Endothelial cell of umbilical vein (primary cell): ENCODE results near the gene CYB561A3. TPM values are rescaled to one million over a fixed set of nuclear protein-coding genes. Genes with fewer than 3 reads are reported as not detected.

ENCODE experiments used
- BruUV-seq: library from RNA; stranded (reverse); fragments of 400-500 nt; replicated peaks from 2 replicates; lab custom pipeline; 2021; lab: Mats Ljungman, UMichigan
- CTCF ChIA-PET: fragments of 300-600, 350-600 bp; sonication (Branson Sonifier 250); formaldehyde crosslinking; loops from one replicate; lab custom pipeline; 2021; ENCODE audit warnings: antibody characterized with exemption, inconsistent platforms; lab: Charles Lee
- POLR2A ChIA-PET: fragments of 300-600, 350-600 bp; sonication (Branson Sonifier 250); formaldehyde crosslinking; loops from one replicate; lab custom pipeline; 2021; ENCODE audit warnings: antibody characterized with exemption, inconsistent platforms; lab: Charles Lee
- DNase-seq: peaks from one replicate; pipeline ENCODE4 v3.0.0-alpha.2; 2011; ENCODE audit warnings: low read depth, low spot score
- FAIRE-seq: peaks from 2 replicates; lab custom pipeline; 2011; peaks lifted over from hg19 to GRCh38; lab: Jason Lieb, UNC
- H2AFZ ChIP-seq: 2 replicates; pipeline ENCODE4 v1.6.0; 2012; ENCODE audit warnings: low read depth, low read length, control low read depth, inconsistent platforms
- H3K27ac ChIP-seq: 2 replicates; pipeline ENCODE4 v1.5.1; 2011; ENCODE audit warnings: low read depth, mild to moderate bottlenecking, control low read depth, low read length, moderate library complexity; ENCODE audit not compliant: insufficient read depth
- H3K27me3 ChIP-seq, 2 experiments: 2 replicates each; pipeline versions ENCODE4 v1.6.0 to v1.6.1; 2011; ENCODE audit warnings: low read length in 2 of 2, mixed read lengths in 1 of 2; ENCODE audit not compliant: control insufficient read depth in 2 of 2, insufficient read depth in 2 of 2
- H3K36me3 ChIP-seq, 2 experiments: 2 replicates in 1 of 2; 3 replicates in 1 of 2; pipeline ENCODE4 v1.5.1; 2011; ENCODE audit warnings: low read length in 2 of 2, mild to moderate bottlenecking in 1 of 2, moderate library complexity in 1 of 2; ENCODE audit not compliant: control insufficient read depth in 2 of 2, insufficient read depth in 2 of 2; ENCODE audit errors: extremely low read depth in 1 of 2
- H3K4me1 ChIP-seq: 3 replicates; pipeline ENCODE4 v1.5.1; 2011; ENCODE audit warnings: mild to moderate bottlenecking, low read length; ENCODE audit not compliant: control insufficient read depth, insufficient read depth; ENCODE audit errors: extremely low read depth
- H3K4me2 ChIP-seq: 2 replicates; pipeline ENCODE4 v1.6.1; 2011; ENCODE audit warnings: low read length, control low read depth, mixed read lengths; ENCODE audit not compliant: insufficient read depth
- H3K4me3 ChIP-seq, 3 experiments: fragments of 200-600 bp in 1 of 3; sonication (generic), shearing (Covaris generic) in 1 of 3; replicated peaks in 1 of 3; 2 replicates each; pipeline ENCODE4 v1.5.1; 2011 to 2016; ENCODE audit warnings: control low read depth in 3 of 3, low read length in 3 of 3, mild to moderate bottlenecking in 2 of 3, inconsistent platforms in 1 of 3, low read depth in 1 of 3, moderate library complexity in 1 of 3; ENCODE audit not compliant: insufficient read depth in 1 of 3
- H3K79me2 ChIP-seq: 2 replicates; pipeline ENCODE4 v1.6.0; 2012; ENCODE audit warnings: low read length, inconsistent platforms; ENCODE audit not compliant: control insufficient read depth, insufficient read depth
- H3K9ac ChIP-seq: replicated peaks from 2 replicates; pipeline ENCODE3; 2011; ENCODE audit warnings: low read length, control low read depth; ENCODE audit not compliant: insufficient read depth; ENCODE audit errors: extremely low read depth
- H3K9me1 ChIP-seq: replicated peaks from 3 replicates; pipeline ENCODE4 v1.6.0; 2011; ENCODE audit warnings: mild to moderate bottlenecking, low read length; ENCODE audit not compliant: control insufficient read depth, insufficient read depth; ENCODE audit errors: extremely low read depth
- H3K9me3 ChIP-seq: replicated peaks from 2 replicates; pipeline ENCODE4 v1.5.1; 2012; ENCODE audit warnings: low read length, inconsistent platforms; ENCODE audit not compliant: control insufficient read depth, insufficient read depth
- H4K20me1 ChIP-seq: replicated peaks from 2 replicates; pipeline ENCODE3; 2011; ENCODE audit warnings: mild to moderate bottlenecking, low read length; ENCODE audit not compliant: control insufficient read depth, insufficient read depth; ENCODE audit errors: extremely low read depth
- CTCF ChIP-seq, 2 donors: IDR thresholded peaks; 1 replicate in 1 of 2; 2 replicates in 1 of 2; pipeline ENCODE4 v1.5.1; 2011; ENCODE audit warnings: low read length in 2 of 2, mild to moderate bottlenecking in 2 of 2, moderate library complexity in 2 of 2, control low read depth in 1 of 2, inconsistent platforms in 1 of 2, low read depth in 1 of 2; ENCODE audit not compliant: insufficient read depth in 1 of 2; ENCODE audit errors: extremely low read depth in 1 of 2
- EZH2 ChIP-seq: IDR thresholded peaks from 2 replicates; pipeline ENCODE4 v1.6.1; 2012; ENCODE audit warnings: borderline replicate concordance, low read depth, mild to moderate bottlenecking, moderate library complexity, low read length, inconsistent platforms; ENCODE audit not compliant: severe bottlenecking
- FOS ChIP-seq: IDR thresholded peaks from 2 replicates; pipeline ENCODE4 v1.6.1; 2011; ENCODE audit warnings: mild to moderate bottlenecking, low read length, moderate library complexity, borderline replicate concordance; ENCODE audit not compliant: insufficient read depth
- GATA2 ChIP-seq: IDR thresholded peaks from 2 replicates; pipeline ENCODE4 v1.7.0; 2011; ENCODE audit warnings: low read depth, mild to moderate bottlenecking, moderate library complexity, mixed read lengths, low read length; ENCODE audit not compliant: insufficient read length, insufficient read depth
- JUN ChIP-seq: IDR thresholded peaks from 2 replicates; pipeline ENCODE4 v1.6.1; 2011; ENCODE audit warnings: borderline replicate concordance, low read depth; ENCODE audit not compliant: insufficient read length, insufficient read depth
- MYC ChIP-seq: IDR thresholded peaks from one replicate; pipeline ENCODE4 v1.6.1; 2011; ENCODE audit warnings: mild to moderate bottlenecking, low read depth, low read length
- POLR2A ChIP-seq: IDR thresholded peaks from 2 replicates; pipeline ENCODE4 v1.6.1; 2012; ENCODE audit warnings: low read depth, mild to moderate bottlenecking, control low read depth, low read length
- POLR2AphosphoS5 ChIP-seq: IDR thresholded peaks from 2 replicates; pipeline ENCODE4 v1.6.1; 2012; ENCODE audit warnings: low read depth, mild to moderate bottlenecking, control low read depth, low read length, moderate library complexity; ENCODE audit not compliant: insufficient read depth
- dilution Hi-C: fragments of 300-500 bp; cut with MboI; formaldehyde crosslinking; loops from one replicate; pipeline ENCODE4 v1.15.0; 2019; ENCODE audit warnings: low sequenced_read_pairs; ENCODE audit not compliant: extremely low pct_ligation_motif_present
- intact Hi-C: fragments of 100-400 bp; cut with micrococcal nuclease; formaldehyde crosslinking; loops from one replicate; pipeline ENCODE4 v1.10.0; 2022
- polyA plus RNA-seq, 4 experiments: library from polyadenylated mRNA; depleted of rRNA in 3 of 4; stranded (reverse) in 3 of 4; unstranded in 1 of 4; fragments of >200 nt; gene quantifications; 2 replicates each; pipeline versions ENCODE4 v1.2.1 to v1.2.3, GENCODE V29; 2011 to 2012; ENCODE audit warnings: missing spikeins in 1 of 4
- total RNA-seq: library from RNA; stranded (reverse); gene quantifications from 2 replicates; pipeline ENCODE4 v1.2.3, GENCODE V29; 2021
- TF ChIP-seq, protein P1 (sequence below): IDR thresholded peaks from 2 replicates; pipeline ENCODE4 v1.6.1; 2011; ENCODE audit not compliant: insufficient read depth, insufficient read length

Gene CYB561A3
- total and polyA plus RNA-seq, 2 donors (not counting 3 experiments of a cell fraction or from before 2014, with no cell fraction given) = 41.6 to 103 TPM

DNA sequence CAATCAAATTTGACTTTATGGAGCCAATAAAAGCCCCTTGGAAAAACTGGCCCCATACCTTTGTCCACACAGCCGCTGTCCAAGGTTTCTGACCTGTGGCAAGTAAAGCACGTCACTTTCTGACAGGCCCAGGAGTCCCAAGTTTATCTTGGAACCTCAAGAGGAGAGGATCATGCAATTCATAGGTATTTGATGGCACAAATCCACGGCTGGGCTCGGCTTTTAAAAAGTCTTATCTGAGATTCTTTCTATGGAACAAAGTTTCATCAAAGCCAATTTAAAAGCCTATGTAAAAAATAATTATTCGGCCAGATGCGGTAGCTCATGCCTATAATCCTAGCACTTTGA is 14.1 kb upstream of the CYB561A3 start:
- no peaks in the 10 kb centered on the region for H3K9me1 ChIP-seq
- ChIA-PET CTCF (interaction anchor here (4.5 kb wide), 1 partner anchor 9 kb away, joined by 24 read pairs; no protein-coding TSS in a partner anchor), POLR2A (interaction anchor here (1.8 kb wide), 1 partner anchor 14 kb away, joined by 6 read pairs; the partner anchor contains the start of genes CYB561A3 and TMEM138)
- dilution Hi-C loops (no loop called here), intact Hi-C loops (no loop called here)
- TF ChIP-seq JUN (no peak), MYC (no peak), POLR2AphosphoS5 (no peak), EZH2 (no peak), FOS (no peak), CTCF (IDR thresholded peaks at IDR 0.05; ENCODE audit: extremely low read depth in 1 of 2, insufficient read depth in 1 of 2, low read depth in 1 of 2, low read length in 2 of 2) (no peak), GATA2 (no peak), POLR2A (no peak)
- TF ChIP-seq, protein P1, sequence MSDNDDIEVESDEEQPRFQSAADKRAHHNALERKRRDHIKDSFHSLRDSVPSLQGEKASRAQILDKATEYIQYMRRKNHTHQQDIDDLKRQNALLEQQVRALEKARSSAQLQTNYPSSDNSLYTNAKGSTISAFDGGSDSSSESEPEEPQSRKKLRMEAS = no peak
- no peaks in the 10 kb centered on the region for H3K36me3 ChIP-seq
- no peak overlapping the region for H3K27ac ChIP-seq
- no TSS peak for BruUV-seq
- H3K9ac ChIP-seq = no peak overlapping the region
- no peak overlapping the region for H3K4me2 ChIP-seq
- H3K4me3 ChIP-seq = no peak overlapping the region
- no peaks in the 10 kb centered on the region for H3K9me3 ChIP-seq
- H3K27me3 ChIP-seq = no peaks in the 10 kb centered on the region
- no peaks in the 10 kb centered on the region for H3K79me2 ChIP-seq
- FAIRE-seq (no peak), DNase-seq (no peak)
- no peaks in the 10 kb centered on the region for H4K20me1 ChIP-seq
- no peaks in the 10 kb centered on the region for H3K4me1 ChIP-seq
- H2AFZ ChIP-seq = no peak overlapping the region
